Central memory CD4-positive, alpha-beta T cell (primary cell): ENCODE data around the gene ARHGAP12.
A peak's percentile ranks its signal among the peaks of the same experiment; 100 is the strongest.

ENCODE experiments used
- DNase-seq: peaks from one replicate; pipeline ENCODE4 v3.0.0; 2022

The ARHGAP12 gene

GRCh38 chr10:31761156-31761555 lies 167.5 kb downstream of the ARHGAP12 start:
- no peak for DNase-seq

DNA sequence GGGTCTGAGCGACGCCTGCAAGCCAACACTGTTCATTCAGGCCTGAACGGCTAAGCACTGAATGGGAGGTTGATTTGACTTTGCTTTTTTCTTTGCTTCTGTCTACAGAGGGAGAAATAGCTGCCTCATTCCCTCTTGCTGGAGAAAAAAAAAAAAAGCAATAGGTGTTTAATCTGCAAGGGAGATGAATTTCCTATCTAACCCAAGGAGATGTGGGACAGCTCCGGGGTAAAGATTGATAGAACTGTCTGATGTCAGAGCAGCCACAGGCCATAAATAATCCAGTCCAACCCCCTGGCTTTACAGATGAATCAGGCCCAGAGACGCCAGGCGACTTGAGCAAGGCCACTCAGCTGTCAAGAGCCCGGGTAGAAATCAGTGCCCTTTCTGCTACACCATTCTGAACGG lies 168.0 kb downstream of the ARHGAP12 start:
- DNase-seq, result no peak

- DNase-seq, result peak; percentile 96
Observed at GRCh38 chr10:31759799-31760626, 168.6 kb downstream of the ARHGAP12 start.

- peak; percentile 33 for DNase-seq
Observed at GRCh38 chr10:31759124-31759798, 169.4 kb downstream of the ARHGAP12 start.

DNA sequence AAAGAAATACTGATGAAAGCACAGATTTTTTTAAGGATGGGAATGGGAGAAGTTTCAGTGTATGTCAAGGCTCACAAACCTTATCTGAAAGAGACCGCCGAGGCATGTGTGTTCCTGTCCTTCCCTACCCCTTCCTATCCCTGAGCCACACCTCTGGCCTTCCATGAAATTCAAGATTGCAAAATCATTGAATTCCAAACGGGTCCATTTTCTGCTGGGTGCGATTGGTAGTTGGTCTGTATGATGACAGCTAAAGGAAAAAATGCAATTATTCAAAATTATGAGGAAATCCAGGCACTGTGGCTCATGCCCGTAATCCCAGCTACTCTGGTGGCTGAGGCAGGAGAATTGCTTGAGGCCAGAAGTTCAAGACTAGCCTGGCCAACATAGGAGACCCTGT lies 170.1 kb downstream of the ARHGAP12 start:
- no peak for DNase-seq

DNA sequence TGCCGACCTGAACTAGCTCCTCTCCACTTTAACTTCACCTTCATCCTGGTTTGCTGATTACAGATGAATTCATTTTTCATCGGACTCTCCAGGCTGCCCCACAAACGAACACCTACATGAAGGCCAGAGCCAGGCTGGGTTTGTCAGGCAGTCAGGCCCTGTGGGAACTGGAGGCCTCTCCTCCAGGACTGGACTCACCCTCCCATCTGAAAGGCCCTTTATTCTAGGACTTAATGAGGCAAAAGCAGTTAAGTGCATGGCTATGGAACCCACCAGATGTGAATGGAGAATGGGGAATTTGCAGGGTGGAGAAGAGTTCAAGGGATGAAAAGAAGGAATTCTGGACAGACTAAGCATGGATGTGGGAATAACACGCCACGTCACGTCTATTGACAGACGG lies 170.8 kb downstream of the ARHGAP12 start:
- DNase-seq, result no peak

GRCh38 chr10:31757386-31757791 lies 171.2 kb downstream of the ARHGAP12 start:
- no peak for DNase-seq

- DNase-seq, result no peak
Observed at GRCh38 chr10:31756729-31757110, 171.9 kb downstream of the ARHGAP12 start.

DNA sequence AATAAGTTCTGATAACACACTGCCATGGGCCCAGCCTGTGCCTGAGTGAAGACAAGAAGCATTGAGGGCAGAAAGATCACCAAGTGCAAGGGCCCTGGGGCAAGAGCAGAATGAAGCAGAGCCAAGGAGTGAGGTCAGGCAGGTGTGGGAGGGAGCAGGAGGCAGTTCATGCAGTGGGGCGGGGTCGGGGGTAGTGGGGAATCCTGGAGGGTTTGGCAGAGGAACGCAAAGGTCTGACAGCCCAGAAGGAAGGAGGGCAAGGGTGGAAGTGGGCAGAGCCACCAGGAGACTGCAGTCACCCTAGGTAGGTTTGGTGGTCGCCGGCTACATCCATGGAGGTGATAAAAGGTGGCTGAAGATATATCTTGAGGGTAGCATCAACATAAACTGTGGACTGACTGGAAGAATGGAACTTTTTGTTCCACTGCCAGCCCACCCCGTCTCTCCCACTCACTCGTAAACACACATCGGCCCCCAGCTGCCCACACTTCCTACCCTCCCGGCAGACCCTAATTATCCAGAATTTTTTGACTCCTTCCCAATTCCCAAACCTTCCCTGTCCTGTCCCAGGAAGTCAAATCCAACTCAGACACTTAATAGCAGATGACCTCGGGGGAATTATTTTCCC lies 172.4 kb downstream of the ARHGAP12 start:
- DNase-seq, result no peak
